GM12892 (cell line): Measurements from ENCODE around the gene FITM1.

Experiments used
- POLR2A ChIP-seq: IDR thresholded peaks from 2 replicates; pipeline ENCODE4 v1.6.1; 2011; ENCODE audit warnings: low read depth, low read length, control low read depth
- POLR2AphosphoS5 ChIP-seq: IDR thresholded peaks from 2 replicates; pipeline ENCODE4 v1.6.1; 2011; ENCODE audit warnings: low read depth, low read length, control low read depth
- TAF1 ChIP-seq: IDR thresholded peaks from 2 replicates; pipeline ENCODE4 v1.6.1; 2011; ENCODE audit warnings: low read depth, mild to moderate bottlenecking, control low read depth, low read length, borderline replicate concordance

- no peak for TF ChIP-seq POLR2A
- TF ChIP-seq POLR2AphosphoS5: no peak
- TF ChIP-seq TAF1: no peak
Measured at GRCh38 chr14:24138396-24139271, 8.2 kb downstream of the FITM1 start.
